HepG2 (cell line): ENCODE measurements around the gene TTLL1. TPM values are rescaled to one million over a fixed set of nuclear protein-coding genes. Genes with fewer than 3 reads are reported as not detected.
A peak's percentile ranks its signal among the peaks of the same experiment; 100 is the strongest.

Experiments
- ARID5B ChIP-seq: IDR thresholded peaks from 2 replicates; pipeline ENCODE4 v1.4.0; 2020; ENCODE audit warnings: mild to moderate bottlenecking, missing genetic modification reagents
- NR2F6 ChIP-seq, 2 experiments: IDR thresholded peaks; 2 replicates each; pipeline ENCODE4 v1.6.1; 2016; ENCODE audit warnings: antibody characterized with exemption in 1 of 2, mild to moderate bottlenecking in 1 of 2
- RXRA ChIP-seq: sonication (generic); formaldehyde crosslinking; IDR thresholded peaks from 2 replicates; pipeline ENCODE4 v1.5.1; 2020; ENCODE audit warnings: missing genetic modification reagents
- SMAD1 ChIP-seq: sonication (generic); formaldehyde crosslinking; IDR thresholded peaks from 2 replicates; pipeline ENCODE4 v1.4.0; 2020; ENCODE audit warnings: missing genetic modification reagents, low read depth, mild to moderate bottlenecking, borderline replicate concordance
- STAT5B ChIP-seq: sonication (generic); formaldehyde crosslinking; IDR thresholded peaks from 2 replicates; pipeline ENCODE4 v1.4.0; 2020; ENCODE audit warnings: missing genetic modification reagents
- TEAD3 ChIP-seq: optimal IDR thresholded peaks from 2 replicates; pipeline ENCODE3; 2016; ENCODE audit warnings: borderline replicate concordance
- USF2 ChIP-seq, 2 experiments: sonication (generic) in 1 of 2; formaldehyde crosslinking in 1 of 2; IDR thresholded peaks; 2 replicates each; pipeline versions ENCODE4 v1.5.1 to v1.6.1; 2011 to 2020; ENCODE audit warnings: borderline replicate concordance in 1 of 2, low read depth in 1 of 2, low read length in 1 of 2, mild to moderate bottlenecking in 1 of 2, missing genetic modification reagents in 1 of 2, moderate library complexity in 1 of 2
- ZFX ChIP-seq: sonication (generic); formaldehyde crosslinking; IDR thresholded peaks from 2 replicates; pipeline ENCODE4 v1.4.0; 2020; ENCODE audit warnings: mild to moderate bottlenecking, low read depth, missing genetic modification reagents, moderate library complexity
- polyA plus RNA-seq, 8 experiments: library from polyadenylated mRNA; depleted of rRNA in 3 of 8; stranded (reverse) in 7 of 8; unstranded in 1 of 8; fragments of >200 nt; fragmentation: Illumina TruSeq in 4 of 8; extraction: Trizol in 4 of 8; gene quantifications; 2 replicates each; pipeline versions ENCODE4 v1.2.1 to v1.2.3, GENCODE V29; 2011 to 2016; ENCODE audit warnings: low read depth in 4 of 8, missing spikeins in 1 of 8, mixed read lengths in 1 of 8; ENCODE audit not compliant: insufficient read depth in 1 of 8
- total RNA-seq, 5 experiments: library from RNA; depleted of rRNA; stranded (reverse); fragments of >200 nt; fragmentation: Illumina TruSeq; extraction: Trizol; gene quantifications; 2 replicates each; pipeline ENCODE4 v1.2.3, GENCODE V29; 2016; ENCODE audit warnings: low read depth in 1 of 5

The TTLL1 gene
- total and polyA plus RNA-seq, 2 of the 13 experiments (the other 11 are each of a cell fraction or from before 2014, with no cell fraction given): 1.6 to 5.3 TPM

GRCh38 chr22:43126501-43127165 lies 37.4 kb upstream of the TTLL1 start (continued):
- TF ChIP-seq USF2 (IDR thresholded peaks at IDR 0.05; ENCODE audit: low read depth, low read length): no peak
- no peak for TF ChIP-seq USF2 (CRISPR knock-in tag; IDR thresholded peaks at IDR 0.05; ENCODE audit: borderline replicate concordance)
- TF ChIP-seq RXRA (CRISPR knock-in tag): peak; percentile 42; the same call in 1 of the 2 replicates
- no peak for TF ChIP-seq SMAD1 (CRISPR knock-in tag)
- TF ChIP-seq TEAD3: peak; percentile 91
- no peak for TF ChIP-seq NR2F6 (IDR thresholded peaks at IDR 0.05)
- TF ChIP-seq NR2F6 (CRISPR knock-in tag; IDR thresholded peaks at IDR 0.05): peak; percentile 34; the same call in 1 of the 2 replicates
- TF ChIP-seq ARID5B (CRISPR knock-in tag): 0 out of 2 replicates have a peak, but pooled peaks have one; percentile 14
- peak; percentile 40; the same call in 1 of the 2 replicates for TF ChIP-seq ZFX
- no peak for TF ChIP-seq STAT5B (CRISPR knock-in tag)
